Measurements from ENCODE around the gene SPHK2. TPM values are rescaled to one million over a fixed set of nuclear protein-coding genes. Genes with fewer than 3 reads are reported as not detected.

Gene SPHK2
- total RNA-seq: 10 to 100 TPM; 31.2 to 43.1 TPM
- polyA plus RNA-seq (ENCODE audit: insufficient read depth, low read depth, low replicate concordance): 47.6 TPM
- long read RNA-seq, donor 1: 0 reads
- long read RNA-seq, donor 2, partial matches to known transcripts: 8 of 32 reads
- long read RNA-seq, donor 2, other reads (novel, unspliced or antisense): 23 of 32 reads

DNA sequence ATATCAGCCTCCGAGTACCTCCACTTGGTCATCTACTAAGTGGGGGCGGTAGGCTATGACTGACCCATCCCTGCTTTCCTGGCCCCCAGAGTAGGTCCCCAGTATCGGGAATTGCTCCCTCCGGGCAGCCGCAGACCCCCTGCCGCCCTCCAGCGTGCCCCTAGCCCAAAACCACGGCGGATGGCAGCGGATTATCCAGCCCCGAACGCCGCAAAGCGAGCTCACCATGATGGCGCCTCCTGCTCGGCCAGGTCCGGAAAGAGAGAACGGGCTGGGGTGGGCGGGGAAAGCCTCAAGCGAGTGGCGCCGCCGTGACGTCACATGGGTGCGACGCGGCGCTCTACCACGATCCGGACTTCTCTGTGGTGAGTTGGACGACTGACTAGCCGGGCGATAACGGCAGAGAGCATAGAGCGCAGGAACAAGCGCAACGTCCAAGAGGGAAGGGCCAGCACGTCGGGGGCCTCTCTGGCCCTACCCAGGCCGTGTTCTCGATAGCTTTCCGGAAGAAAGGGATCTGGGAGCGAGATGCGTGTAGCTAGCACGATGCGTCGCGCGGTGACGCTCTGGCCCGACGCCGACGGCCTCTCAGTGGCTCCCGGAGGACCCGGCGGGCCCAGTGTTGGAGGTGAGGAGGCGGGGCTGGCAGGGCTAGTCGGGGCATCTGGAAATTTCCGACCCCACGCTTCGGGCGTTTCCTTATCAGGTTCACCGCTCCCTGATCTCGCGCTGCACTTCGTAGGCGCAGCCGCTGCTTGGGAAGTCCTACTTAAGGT lies at the start of gene SPHK2, which contains the start of gene RPL18:
Gene SPHK2, plus strand, starts transcription at position 591 of the 776 bp plus-strand sequence. CDS start 1,009 bp downstream, outside the sequence.
Gene RPL18, minus strand, starts transcription at position 263 of the 776 bp plus-strand sequence. Its CDS starts 35 bp downstream, at position 228.
- H3K36me3 ChIP-seq (ENCODE audit: low read depth, missing control alignments): no peaks in the 10 kb centered on the region
- no peaks in the 10 kb centered on the region for H3K9me3 ChIP-seq
- intact Hi-C loops (cut with DNase I; ENCODE audit: low total_unique reads): no loop called here
- peak within 1 kb of the TSS; percentile 82 to 83 for H3K4me3 ChIP-seq
- TF ChIP-seq CTCF (IDR thresholded peaks at IDR 0.05) (no peak), POLR2A (IDR thresholded peaks at IDR 0.05) (peak; percentile 66)
- 1 to 3% methylated on average over 17 to 63 of the region's 69 CpGs for WGBS, 2 donors
- peaks cover 31% of the 10 kb centered on the region for H3K4me1 ChIP-seq
- H3K27me3 ChIP-seq: no peaks in the 10 kb centered on the region
- peak; percentile 99 for DNase-seq
- peak within 1 kb of the TSS; percentile 75 to 91 for H3K27ac ChIP-seq

- 62 to 63% methylated on average over 11 of the region's 11 CpGs for WGBS, 2 donors
- H3K36me3 ChIP-seq (ENCODE audit: low read depth, missing control alignments): no peaks in the 10 kb centered on the region
- no peak overlapping the region for H3K27ac ChIP-seq
- DNase-seq: no peak
- TF ChIP-seq POLR2A (IDR thresholded peaks at IDR 0.05) (no peak), CTCF (IDR thresholded peaks at IDR 0.05) (no peak)
- intact Hi-C loops (cut with DNase I; ENCODE audit: low total_unique reads): no loop called here
- H3K4me3 ChIP-seq: no peak overlapping the region
- H3K27me3 ChIP-seq: no peaks in the 10 kb centered on the region
- no peaks in the 10 kb centered on the region for H3K9me3 ChIP-seq
- peaks cover 5% of the 10 kb centered on the region for H3K4me1 ChIP-seq
These were observed 49.5 kb upstream of the SPHK2 start for GRCh38 chr19:48569814-48570213.

GRCh38 chr19:48571378-48572162 lies 47.7 kb upstream of the SPHK2 start:
- Histone ChIP-seq H3K4me3 (no peak overlapping the region), H3K36me3 (ENCODE audit: low read depth, missing control alignments) (no peaks in the 10 kb centered on the region), H3K27ac (no peak overlapping the region), H3K27me3 (no peaks in the 10 kb centered on the region), H3K9me3 (no peaks in the 10 kb centered on the region), H3K4me1 (peaks cover 5% of the 10 kb centered on the region)
- WGBS, 2 donors: 59 to 74% methylated on average over 5 of the region's 5 CpGs
- no peak for DNase-seq
- intact Hi-C loops (cut with DNase I; ENCODE audit: low total_unique reads): no loop called here
- TF ChIP-seq CTCF (IDR thresholded peaks at IDR 0.05) (no peak), POLR2A (IDR thresholded peaks at IDR 0.05) (no peak)

DNA sequence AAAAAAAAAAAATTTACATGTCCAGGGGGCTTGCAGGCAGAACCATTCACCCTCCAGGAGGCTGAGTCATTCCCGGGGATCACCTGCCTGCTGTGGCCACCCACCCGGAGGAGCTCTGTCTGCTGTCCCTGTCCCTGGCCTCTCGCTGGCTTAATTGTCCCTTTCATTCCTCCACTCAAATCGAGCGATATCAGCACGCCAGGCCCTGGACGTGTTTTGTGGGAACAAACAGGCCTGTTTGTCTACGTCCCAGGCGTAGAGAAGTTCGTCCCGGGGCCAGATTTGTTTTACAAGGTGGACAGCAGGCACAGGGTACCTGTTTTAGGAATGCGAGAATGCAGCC lies 46.2 kb upstream of the SPHK2 start:
- H3K36me3 ChIP-seq (ENCODE audit: low read depth, missing control alignments): no peaks in the 10 kb centered on the region
- H3K4me3 ChIP-seq: no peak overlapping the region
- no peaks in the 10 kb centered on the region for H3K27me3 ChIP-seq
- intact Hi-C loops (cut with DNase I; ENCODE audit: low total_unique reads): no loop called here
- TF ChIP-seq POLR2A (IDR thresholded peaks at IDR 0.05): no peak
- no peak for TF ChIP-seq CTCF (IDR thresholded peaks at IDR 0.05)
- WGBS, 2 donors: 61 to 76% methylated on average over 12 of the region's 12 CpGs
- no peak for DNase-seq
- H3K27ac ChIP-seq: no peak overlapping the region
- H3K4me1 ChIP-seq: peaks cover 1% of the 10 kb centered on the region
- no peaks in the 10 kb centered on the region for H3K9me3 ChIP-seq
